Suppressor macrophage (primary cell): Measurements from ENCODE around the gene RFPL3.
A peak's percentile ranks its signal among the peaks of the same experiment; 100 is the strongest.
"Not testable (repeated sequence)": the region's sequence is repeated elsewhere in the genome, so short reads cannot be mapped to it uniquely, and the experiment has no call there.

Experiments used
- DNase-seq, 4 experiments: peaks; one replicate each; pipeline ENCODE4 v3.0.0-alpha.2; 2020 to 2022

The RFPL3 gene

DNA sequence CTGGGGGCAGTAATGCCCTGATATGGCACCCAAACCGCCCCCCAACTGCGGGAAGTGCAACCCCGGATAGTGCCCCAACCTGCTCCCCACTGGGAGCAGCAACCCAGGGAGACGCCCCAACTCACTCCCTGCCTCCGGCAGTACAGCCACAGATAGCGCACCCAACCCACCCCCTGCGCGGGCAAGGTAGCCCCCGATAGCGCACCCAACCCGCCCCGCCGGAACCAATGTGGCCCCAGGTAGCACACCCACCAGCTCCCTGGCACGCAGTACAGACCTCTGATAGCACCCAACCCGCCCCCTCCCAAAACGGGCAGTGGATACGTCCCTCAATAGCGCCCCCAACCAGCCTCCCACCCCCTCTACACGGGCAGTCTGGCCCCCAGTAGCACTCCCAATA lies 3.8 kb upstream of the RFPL3 start:
- no peak for DNase-seq

DNA sequence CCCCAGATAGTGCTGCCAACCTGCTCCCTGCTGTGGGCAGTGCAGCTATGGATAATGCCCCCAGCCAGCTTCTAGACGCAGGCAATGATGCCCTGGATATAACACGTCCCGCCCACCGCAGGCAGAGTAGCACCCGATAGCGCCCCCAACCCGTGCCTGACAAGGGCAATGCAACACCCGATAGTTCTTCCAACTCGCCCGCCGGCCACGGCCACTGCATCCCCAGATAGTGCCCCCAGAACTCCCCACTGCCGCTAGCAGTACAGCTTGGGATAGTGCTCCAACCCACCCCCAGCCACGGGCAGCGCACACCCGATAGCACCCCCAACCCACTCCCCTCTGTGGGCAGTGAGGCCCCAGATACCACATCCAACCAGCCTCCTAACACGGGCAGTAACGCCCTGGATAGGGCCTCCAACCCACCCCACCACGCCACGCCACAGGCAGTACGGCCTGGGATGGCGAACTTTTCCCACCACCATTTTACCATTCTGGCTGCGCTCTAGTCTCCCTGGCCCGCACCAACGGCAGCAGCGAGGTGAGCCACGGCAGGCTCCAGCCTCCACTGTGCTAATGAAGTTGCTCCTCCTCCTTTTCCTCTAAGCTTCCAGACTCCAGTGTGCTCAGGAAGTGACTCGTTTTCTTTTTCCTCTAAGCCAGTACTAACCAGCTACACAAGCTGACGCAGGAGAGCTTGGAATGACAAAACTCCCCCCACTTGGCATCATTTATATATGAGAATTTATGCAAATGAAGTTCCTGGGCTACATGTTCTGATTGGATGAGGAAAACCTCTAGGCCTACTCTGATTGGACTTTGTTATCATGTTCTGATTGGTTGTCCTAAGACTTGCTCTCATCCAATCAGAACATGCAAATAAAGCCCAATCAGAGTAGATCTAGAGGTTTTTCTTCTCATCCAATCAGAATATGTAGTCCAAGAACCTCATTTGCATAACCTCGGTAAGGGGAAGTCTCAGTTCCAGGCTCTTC lies 3.0 kb upstream of the RFPL3 start:
- peak in 1 of 4 experiments; percentile 2 for DNase-seq

DNA sequence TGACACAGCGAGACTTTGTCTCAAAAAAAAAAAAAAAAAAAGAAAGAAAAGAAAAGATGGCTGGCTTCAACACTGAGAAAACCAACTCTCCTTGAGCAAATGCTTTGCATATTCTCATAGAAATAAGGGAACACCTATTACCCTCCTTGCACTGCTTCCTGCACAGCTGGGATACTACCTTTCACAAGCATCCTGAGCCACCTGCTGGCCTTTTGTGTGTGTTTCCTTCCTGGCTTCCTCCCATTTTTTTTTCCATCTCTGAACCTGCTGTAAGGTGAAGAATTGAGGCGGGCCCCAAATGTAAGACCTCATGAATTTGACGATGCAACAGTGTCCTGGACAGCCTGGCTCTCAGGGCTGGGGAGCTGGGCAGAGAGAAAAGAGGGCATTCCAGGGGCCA lies 1.9 kb upstream of the RFPL3 start:
- no peak for DNase-seq

DNA sequence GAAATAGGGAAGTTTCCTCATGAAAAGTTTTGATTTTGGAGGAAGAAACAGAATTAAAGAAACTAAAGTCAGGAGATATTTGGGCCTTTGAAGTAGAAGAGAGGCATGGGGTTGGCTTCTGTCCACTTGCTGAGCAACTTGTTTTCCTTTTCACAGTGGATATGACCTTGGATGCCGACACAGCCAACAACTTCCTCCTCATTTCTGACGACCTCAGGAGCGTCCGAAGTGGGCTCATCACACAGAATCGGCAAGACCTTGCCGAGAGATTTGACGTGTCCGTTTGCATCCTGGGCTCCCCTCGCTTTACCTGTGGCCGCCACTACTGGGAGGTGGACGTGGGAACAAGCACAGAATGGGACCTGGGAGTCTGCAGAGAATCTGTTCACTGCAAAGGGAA lies 2.4 kb downstream of the RFPL3 start:
- not testable (repeated sequence) for DNase-seq

DNA sequence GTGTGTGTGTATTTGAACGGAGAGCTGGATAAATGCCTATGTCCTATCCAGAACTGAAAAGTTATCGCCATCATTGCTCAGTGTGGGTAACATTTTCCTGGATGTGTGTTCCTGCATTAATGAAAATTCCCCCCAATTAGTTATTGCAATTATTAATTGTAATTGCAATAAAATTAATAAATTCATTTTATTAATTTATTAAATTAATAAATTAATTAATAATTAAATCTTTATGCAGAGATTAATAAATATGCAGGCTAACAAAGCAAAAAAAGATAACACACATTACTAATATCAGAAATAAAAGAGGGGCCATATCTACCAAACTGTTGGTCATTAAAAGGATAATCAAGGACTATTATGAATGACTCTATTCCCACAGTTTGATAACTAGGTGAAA lies 3.6 kb downstream of the RFPL3 start:
- DNase-seq: no peak

DNA sequence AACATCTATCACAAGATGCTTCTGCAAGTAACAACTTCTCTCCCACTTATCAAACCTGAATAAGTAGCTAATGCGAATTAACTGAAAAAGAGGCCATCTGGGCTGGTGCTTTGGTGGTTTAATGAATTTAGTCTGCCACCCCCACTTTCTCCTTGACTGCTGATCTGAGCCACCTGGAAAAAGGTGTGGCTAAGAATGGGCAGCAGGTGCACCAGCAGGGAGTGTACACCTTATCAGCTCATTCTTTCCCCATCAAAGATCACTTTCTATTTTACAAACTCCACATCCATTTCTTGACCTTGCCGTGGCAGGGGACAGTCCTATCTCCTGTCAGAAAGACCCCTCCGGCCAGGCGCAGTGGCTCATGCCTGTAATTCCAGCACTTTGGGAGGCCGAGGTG lies 6.5 kb downstream of the RFPL3 start:
- no peak for DNase-seq

DNA sequence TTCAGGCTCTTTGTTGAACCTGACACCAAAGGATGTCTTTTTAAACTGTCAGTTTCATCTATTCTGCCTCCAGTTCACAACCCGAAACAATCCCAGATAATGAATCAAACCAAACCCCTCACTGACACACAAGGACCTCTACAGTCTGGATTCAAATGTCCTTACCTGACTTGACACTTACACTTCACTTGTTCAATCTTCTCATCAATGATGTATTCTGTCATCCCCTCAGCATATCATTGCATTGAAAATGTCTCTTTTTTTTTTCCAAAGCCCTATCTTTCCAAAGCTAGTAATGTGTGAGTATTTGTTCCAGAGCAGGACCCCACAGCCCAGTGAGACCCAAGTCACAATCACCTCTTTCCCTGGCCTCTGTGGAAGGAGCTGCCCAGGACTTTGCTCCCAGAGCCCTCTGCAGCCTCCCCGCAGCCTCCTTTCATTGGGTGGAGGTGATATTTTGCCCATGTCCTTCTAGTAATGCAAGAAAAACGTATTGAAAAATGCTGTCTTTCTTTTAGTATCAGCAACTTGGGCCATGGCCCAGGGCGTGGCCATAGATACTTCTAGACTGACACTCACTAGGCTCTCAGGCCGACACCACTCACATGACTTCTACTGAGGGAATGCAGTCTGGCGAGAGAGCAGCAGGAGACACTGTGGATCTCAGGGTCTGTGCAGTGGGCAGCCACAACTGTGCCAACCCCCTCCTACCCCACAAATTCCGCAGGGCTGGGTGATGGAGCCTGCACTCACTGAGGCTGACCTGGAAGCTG lies 18.2 kb downstream of the RFPL3 start:
- DNase-seq: no peak

DNA sequence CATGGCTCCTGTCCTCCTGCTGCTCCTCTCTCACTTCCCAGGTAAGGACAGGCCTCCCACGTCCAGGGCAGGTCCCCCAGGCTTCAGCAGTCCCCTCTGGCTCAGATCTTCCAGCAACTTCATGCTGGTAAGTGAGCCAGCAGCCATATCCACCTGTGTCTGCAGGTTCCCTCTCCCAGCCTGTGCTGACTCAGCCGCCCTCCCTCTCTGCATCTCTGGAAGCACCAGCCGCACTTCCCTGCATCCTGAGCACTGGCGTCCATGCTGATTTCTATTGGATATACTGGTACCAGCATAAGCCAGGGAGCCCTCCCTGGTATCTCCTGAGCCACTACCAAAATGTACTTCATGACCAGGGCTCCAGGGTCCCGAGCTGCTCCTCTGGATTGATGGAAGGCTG lies 19.0 kb downstream of the RFPL3 start:
- no peak for DNase-seq

DNA sequence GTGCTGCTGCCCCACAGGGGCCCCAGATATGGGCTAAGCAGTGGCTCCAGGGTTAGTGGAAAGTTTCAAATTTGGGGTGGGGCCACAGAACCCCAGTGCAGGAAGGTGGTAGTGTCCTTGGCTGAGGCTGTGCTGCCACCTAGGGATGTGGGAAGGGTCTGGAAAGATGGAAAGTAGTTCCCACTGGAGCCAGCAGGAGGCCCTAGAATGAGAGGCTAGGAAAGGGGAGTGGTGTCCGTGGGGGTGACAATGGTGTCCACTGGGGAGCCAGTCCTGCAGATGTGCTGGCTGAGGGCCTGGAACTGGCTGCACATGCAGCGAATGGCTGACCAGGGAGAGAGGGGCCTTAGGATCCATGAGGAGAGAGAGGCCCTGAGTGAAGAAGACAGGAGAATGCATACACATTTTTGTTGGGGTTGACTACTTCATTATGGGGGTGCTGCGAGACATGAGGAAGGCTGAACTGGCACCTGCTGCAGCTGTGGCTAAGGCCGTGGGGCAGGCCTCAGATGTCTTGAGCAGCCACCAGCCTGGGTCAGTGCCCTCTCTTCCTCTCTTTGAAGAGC lies 21.1 kb downstream of the RFPL3 start:
- peak; percentile 55 to 64 (median 58) for DNase-seq

DNA sequence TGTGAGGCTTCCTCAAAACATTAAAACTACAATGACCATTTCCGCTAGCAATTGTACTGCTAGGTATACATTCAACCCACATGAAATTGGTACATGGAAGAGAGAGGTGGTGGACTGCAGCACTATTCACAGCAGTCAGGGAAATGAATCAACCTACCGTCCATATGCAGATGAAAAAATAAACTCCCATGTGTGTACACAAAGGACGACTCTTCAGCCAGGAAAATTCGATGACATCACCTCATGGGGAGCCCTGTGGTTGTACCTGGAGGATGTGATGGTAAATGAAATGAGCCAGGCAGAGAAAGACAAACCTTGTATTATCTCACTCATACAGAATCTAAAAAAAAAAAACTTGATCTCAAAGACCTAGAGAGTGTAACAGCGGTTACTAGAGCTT lies 23.3 kb downstream of the RFPL3 start:
- DNase-seq: no peak

DNA sequence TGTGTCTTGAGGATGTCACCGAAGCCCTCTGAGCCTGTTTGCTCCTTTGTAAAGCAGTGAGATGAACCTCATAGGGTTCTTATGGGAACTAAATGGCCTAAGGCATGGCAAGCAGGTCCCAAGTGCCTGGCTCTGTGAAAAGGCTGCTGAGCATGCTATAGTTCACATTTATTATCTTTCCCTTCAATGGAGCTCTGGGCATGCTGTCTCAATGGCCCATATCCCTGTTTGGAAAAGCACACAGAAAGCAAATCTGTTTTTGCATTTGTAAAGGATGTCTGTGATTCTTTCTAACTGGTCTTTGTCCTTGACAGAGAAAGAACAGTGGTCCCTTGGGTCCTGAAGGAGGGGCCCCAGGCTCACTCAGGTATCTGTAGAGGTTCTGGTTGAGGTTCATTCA lies 28.0 kb downstream of the RFPL3 start:
- DNase-seq: no peak

DNA sequence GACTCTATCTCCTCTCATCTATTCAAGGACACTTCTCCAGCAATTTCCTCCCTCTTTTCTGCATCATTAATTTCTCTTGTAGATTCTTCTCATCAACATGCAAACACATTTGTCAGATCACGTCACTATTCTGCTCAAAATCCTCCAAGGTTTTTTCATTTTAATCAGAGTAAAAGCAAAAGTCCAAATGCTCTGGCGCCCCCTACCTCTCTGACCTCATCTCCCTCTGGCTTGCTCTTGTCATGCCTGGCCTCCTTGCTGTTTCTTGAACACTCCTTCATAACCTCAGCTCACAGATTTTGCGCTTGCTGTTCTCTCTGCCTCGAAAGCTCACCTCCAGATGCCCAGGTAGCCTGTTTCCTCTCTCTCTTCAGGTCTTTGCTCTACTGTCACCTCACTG lies 32.0 kb downstream of the RFPL3 start:
- peak; percentile 2 to 55 (median 28) for DNase-seq

DNA sequence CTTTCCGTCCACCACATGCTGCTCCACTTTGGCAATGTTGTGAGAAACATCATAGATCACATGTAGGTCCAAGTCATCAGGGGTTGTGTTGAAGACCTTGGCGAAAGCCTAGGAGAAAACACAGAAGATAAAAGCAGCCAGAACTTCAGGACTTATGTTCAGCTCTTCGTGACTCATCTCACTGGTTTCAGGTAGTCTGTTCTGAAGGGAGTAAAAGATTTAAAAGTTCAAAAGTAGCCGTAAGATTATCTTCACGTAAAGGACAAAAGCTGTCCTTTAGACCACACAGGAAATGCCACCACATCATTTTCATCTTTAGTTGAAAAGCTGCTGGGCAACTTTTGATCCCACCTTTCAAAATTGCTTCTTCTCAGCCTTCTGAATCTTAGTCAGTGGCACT lies 37.4 kb downstream of the RFPL3 start:
- DNase-seq: no peak

DNA sequence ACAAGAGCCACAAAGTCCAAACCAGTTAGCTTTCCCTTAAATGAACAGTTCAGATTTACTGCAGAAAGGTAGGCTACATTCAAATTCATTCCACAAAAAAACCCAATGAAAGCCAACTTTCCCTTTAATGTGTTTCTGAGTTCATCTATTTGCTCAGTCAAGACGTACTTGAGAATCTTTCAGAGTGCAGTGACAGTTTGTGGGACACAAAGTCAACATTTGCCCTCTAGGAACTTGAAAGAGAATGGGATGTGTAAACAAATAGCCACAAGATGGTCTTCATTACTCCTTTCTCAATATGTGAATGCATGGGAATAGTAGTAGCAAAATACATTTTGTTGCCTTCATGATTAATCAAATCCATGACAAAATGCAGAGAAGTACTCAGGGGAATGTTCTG lies 38.6 kb downstream of the RFPL3 start:
- DNase-seq: no peak

DNA sequence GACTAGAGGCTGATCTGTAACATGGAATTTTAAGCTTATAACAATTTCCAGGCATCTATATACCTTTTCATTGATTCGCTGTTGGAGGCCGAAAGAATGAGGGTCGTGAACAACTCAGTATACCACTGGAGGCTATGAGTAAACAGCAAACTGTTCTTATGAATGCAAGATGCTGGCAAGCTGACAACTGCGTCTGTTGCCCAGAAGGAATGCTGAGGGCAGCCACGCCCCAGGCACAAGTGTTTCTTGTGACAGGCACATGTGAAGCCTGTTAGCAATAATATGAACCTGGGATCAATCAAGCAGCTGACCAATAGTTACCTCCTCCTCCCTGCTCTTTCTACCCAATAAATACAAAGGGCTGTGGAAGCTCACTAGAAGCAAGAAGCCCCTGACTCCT lies 39.1 kb downstream of the RFPL3 start:
- DNase-seq: no peak

DNA sequence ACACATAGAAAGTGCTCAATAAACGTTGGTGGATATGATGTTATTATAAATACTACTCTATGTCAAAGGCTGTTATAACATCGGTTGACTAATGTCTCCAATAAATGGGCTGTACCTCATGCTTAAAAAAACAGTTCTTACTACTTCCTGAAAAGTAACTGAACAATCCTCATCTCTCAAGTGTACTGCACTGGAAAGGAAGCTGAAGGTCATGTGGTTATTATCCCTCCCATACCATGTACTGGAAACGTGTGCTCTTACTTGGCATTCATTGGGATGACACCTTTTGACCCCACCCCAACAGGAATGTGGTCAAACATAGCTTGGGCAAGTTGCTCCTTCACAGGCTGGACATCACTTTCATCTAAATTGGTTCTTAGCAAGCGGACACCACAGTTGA lies 43.8 kb downstream of the RFPL3 start:
- DNase-seq: no peak

DNA sequence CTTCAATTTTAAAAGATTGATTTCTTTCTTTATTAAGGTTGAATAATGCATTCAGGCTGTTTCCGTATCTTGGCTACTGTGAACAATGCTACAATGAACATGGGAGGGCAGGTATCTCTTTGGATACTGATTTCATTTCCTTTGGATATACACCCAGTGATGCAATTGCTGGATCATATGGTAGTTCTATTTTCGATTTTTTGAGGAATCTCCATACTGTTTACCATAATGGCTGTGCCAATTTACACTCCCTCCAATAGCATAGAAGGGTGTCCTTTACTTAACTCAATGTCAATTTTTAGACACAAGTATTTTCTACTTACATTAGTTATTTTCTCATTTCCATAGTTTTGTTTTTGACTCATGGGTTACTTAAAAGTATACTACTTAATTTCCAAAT lies 46.4 kb downstream of the RFPL3 start:
- DNase-seq: no peak

DNA sequence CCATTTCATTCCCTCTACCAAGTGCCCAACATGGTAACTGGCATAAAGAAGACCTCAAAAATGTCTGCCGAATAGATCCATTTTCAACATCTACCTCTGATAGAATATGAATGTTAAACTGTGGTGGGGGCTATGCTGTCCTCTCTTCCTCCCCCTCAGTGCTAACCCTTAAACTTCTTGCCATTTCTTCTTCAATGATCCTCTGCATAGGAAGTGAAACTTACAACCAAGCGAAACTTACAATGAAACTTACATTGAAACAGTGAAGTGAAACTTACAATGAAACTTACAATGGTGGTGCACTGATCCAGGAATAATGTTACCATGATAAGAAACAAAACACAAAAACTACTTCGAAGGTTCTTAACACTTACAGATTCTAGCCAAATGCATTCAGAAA lies 49.6 kb downstream of the RFPL3 start:
- DNase-seq: peak; percentile 14 to 72 (median 42)

DNA sequence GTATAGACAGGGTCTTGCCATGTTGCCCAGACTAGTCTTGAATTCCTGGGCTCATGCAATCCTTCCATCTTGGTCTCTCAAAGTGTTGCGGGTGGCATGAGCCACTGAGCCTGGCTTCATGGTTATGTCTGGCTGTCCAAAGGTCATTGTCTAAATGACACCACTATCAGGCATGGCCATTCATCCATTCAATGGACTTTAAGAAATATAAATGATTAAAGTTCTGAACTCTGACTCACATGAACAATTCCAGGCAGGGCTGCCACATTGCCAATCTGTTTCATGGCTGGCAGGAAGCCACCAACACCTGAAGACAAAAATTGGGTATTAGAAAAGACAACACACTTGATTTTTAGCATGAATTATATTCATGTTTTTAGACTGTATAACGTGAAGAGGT lies 50.3 kb downstream of the RFPL3 start:
- DNase-seq: no peak

DNA sequence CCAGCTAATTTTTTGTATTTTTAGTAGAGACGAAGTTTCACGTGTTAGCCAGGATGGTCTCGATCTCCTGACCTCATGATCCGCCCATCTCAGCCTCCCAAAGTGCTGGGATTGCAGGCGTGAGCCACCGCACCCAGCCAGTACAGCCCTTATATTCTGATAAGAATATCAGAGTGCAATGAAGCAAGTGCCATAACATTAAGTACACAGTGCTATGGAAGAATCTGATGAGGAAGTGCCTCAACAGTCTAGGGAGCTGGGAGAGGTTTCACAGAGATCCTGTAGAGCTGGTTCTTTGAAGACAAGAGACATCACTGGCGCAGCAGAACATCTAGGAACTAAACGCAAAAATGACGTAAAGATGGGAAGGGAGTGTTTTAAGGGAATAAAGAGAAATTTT lies 52.3 kb downstream of the RFPL3 start:
- DNase-seq: peak in 1 of 4 experiments; percentile 16

DNA sequence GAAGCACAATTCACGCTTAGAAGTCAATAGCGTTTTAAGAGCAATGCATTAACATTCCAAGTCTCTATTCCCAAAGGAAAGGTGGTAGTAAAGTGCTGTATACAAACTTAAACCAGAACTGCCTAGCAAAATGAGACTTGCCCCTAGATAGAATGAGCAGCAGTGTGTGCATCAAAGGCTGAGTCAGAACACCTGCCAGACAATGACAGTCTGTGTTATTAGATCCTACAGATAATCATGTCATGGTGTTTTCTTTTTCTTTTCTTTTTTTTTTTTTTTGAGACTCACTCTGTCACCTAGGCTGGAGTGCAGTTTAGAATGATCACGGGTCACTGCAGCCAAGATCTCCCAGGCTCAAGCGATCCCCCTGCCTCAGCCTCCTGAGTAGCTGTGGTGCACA lies 52.8 kb downstream of the RFPL3 start:
- DNase-seq: no peak
